ENCODE data around the gene GATD1.

Gene GATD1

DNA sequence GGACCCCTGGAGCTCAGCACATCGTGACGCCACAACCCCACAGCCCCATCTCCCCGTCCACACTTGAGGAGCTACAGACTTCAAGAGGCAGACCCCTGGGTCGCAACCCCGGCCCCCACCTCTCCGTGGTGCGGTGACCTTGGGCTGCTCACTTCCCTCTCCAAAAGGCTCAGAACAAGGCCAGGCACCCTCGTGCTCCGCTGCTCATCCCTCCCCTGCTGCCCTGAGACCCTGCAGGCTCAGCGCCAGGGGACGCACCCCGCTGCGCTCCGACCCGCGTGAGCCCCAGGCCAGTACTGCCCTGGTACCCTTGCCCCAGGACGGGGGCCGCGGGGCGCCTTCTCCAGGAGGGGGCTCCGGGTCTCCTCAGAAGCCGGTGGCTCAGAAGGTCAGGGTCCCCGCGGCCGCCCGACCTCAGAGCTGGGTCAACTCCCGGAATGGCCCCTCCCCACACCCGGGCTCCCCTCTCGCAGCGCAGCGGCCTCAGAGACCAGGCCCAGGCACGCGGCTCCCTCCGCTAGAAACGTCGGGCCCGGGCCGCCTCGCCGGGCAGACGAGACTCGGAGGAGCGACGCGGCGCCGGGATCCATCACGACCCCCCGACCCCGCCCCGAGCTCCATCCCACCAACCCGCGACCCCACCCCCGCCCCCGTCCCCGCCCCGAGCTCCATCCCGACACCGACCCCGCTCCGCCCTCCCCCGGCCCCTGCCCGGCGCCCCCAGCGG is 563 bp downstream of the GATD1 start:
- peak; percentile 39 for DNase-seq

DNA sequence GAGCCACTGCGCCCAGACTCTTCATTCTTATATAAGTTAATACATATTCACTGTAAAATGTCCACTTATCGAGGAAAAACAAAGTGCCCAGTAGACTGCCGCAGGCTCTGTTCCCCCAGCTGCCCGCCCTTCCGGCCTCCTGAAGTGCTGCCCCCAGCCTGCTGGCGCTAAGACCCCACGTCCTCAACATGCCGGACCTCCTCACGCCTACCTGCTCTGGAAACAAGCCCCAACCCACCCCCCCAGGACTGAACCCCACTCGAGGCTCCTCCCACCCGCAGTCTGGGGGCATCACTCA is 1.1 kb downstream of the GATD1 start:
- DNase-seq, result no peak

DNA sequence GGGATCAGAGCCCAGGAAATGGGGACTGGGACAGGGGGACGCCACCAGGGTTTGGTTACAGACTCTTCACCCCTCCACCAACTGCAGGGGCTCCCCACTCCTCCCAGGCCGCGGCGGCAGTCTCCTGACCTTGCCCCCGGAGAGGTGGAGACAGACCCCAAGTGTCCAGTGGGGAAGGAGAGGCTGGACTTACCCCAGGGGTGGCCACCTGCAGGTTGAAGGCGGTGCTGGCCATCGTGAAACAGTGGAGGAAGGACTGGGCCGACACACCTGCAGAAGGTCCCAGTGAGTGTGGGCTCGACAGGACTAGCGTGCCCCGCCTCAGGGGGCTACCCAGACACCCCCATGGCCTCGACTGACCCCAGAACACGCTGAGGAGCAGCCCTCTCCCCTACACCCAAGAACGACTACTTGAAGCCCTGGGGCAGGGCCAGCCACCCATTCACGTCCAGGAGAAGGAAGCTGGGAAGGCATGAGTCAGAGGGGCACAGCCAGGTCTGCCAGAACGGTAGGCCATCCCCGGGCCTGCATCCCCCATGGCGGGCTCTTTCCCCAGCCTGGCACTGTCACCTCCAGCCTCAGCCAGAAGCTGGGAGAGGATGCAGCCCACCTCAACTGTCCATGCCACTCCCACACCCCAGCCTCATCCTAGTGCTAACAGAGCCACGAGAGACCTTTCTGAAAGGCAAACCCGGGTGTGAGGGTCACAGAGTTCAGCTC is 2.3 kb downstream of the GATD1 start:
- no peak for DNase-seq

DNA sequence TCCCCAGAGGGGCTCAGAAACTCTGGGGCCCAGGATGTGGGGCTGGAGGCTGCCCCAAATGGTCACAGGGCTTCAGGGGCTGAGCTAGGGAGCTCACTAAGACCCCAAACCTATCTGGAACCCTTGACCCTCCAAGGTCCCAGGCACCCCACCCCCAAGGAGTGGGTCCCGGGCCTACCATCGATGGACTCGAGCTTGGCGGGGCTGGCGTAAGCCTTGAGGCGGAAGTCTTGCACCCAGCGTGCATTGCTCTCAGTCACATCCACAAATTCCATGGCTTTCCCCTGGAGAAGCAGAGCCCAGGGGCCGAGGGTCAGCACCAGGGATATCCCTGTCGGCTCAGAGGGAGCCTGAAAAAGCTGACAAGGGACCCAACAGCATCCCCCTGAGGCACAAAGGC is 3.5 kb downstream of the GATD1 start:
- DNase-seq, result no peak

DNA sequence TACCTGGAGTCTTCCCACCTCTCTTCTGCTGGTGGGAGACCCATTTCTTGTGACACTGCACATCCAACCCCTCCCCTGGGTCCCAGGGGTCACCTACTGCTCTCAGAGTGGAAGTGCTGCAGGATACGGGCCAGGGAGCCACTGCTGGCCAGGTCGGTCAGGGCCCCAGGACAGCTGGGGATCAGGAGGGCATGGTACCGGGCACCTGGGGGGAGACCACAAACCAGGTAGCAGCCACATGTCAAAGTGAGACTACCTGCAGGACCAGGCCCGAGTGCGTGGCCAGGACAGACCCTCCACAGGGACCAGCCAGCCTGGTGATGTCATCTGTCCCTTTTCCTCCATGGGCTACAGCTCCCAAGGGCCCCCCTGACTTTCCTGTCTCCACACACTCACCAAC is 3.9 kb downstream of the GATD1 start:
- no peak for DNase-seq

- no peak for DNase-seq
Measured at GRCh38 chr11:772429-773390, 4.6 kb downstream of the GATD1 start.

- DNase-seq, result no peak
Measured at GRCh38 chr11:771617-772204, 5.6 kb downstream of the GATD1 start.

GRCh38 chr11:770642-771616 is 6.4 kb downstream of the GATD1 start:
- no peak for DNase-seq

GRCh38 chr11:769887-770641 is 7.2 kb downstream of the GATD1 start:
- no peak for DNase-seq

DNA sequence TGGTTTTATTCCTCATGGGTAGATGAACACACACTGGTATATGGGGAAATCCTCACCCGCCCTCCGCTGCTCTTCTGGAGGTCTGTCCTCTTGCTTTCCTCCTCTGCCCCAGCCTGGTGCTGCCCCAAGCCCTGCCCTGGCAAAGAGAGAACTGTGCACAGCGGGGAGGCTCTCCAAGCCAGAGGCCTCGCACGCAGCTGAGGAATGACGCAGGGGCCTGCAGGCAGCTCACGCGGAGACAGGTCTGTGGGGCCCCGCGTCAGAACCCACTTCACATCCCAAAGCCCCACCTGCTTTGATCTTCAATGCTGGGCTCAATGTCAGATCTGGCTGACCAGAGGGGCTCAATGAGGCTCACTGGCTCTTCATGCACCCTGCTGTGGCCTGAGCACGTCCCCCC is 10.0 kb downstream of the GATD1 start:
- DNase-seq, result no peak

DNA sequence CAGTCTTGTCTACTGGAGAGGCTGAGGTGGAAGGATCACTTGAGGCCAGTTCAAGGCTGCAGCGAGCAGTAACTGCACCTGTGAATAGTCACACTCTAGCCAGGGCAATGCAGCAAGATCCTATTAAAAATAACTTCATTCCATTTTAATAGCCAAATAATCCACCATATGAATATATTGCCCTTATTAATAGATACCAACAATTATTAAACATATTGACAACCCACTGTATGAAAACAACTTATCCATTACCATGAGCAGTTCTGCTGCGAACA is 10.4 kb downstream of the GATD1 start:
- DNase-seq, result no peak

GRCh38 chr11:766106-766935 is 11.0 kb downstream of the GATD1 start:
- no peak for DNase-seq

DNA sequence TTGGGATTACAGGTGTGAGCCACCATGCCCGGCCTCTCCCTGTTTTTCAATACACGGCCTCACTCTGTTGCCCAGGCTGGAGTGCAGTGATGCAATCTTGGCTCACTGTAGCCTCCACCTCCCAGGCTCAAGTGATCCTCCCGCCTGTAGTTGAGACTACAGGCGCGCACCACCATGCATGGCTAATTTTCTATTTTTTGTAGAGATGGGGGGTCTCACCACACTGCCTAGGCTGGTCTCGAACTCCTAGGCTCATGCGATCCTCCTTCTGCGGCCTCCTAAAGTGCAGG is 11.5 kb downstream of the GATD1 start:
- DNase-seq, result no peak

GRCh38 chr11:765025-765801 is 12.1 kb downstream of the GATD1 start:
- peak; percentile 33 for DNase-seq

- DNase-seq, result no peak
Measured at GRCh38 chr11:764322-765024, 12.8 kb downstream of the GATD1 start.

- DNase-seq, result no peak
Measured at GRCh38 chr11:763549-764321, 13.6 kb downstream of the GATD1 start.

- peak; percentile 60 for DNase-seq
Measured at GRCh38 chr11:763073-763463, 14.2 kb downstream of the GATD1 start.

GRCh38 chr11:762421-763072 is 14.7 kb downstream of the GATD1 start:
- DNase-seq, result peak; percentile 19

Data from NCI-H1105 treated with DMSO at 0.1 percent for 48 hours (cell line).